ENCODE data around the gene RMI1.
A peak's percentile ranks its signal among the peaks of the same experiment; 100 is the strongest.

Gene RMI1

GRCh38 chr9:83956436-83957247 lies 24.0 kb upstream of the RMI1 start:
- Histone ChIP-seq H3K9ac (ENCODE audit: low read length) (peak overlapping the region; percentile 90), H3K4me2 (ENCODE audit: low read length) (peak overlapping the region; percentile 90), H3K4me1 (ENCODE audit: low read length) (peaks cover 10% of the 10 kb centered on the region)

GRCh38 chr9:83957248-83957513 lies 23.4 kb upstream of the RMI1 start:
- no peaks in the 10 kb centered on the region for H3K9me3 ChIP-seq (ENCODE audit: insufficient read depth, low read length)
- H3K36me3 ChIP-seq (replicated peaks; ENCODE audit: low read depth, low read length), result peaks cover under 1% of the 10 kb centered on the region
- no peaks in the 10 kb centered on the region for H4K20me1 ChIP-seq (ENCODE audit: insufficient read depth, low read length)
- H3K4me2 ChIP-seq (ENCODE audit: low read length), result peak overlapping the region; percentile 90
- H3K27ac ChIP-seq (ENCODE audit: low read length), result peak overlapping the region; percentile 53
- peak overlapping the region; percentile 81 for H3K4me3 ChIP-seq (ENCODE audit: low read length)
- peaks cover 12% of the 10 kb centered on the region; the same call in 1 of the 2 replicates for H3K79me2 ChIP-seq (ENCODE audit: low read length)
- H3K9ac ChIP-seq (ENCODE audit: low read length), result peak overlapping the region; percentile 90
- no peak for TF ChIP-seq EZH2phosphoT487 (IDR thresholded peaks at IDR 0.05; ENCODE audit: low read depth)
- no peak for TF ChIP-seq CTCF (IDR thresholded peaks at IDR 0.05; ENCODE audit: low read depth, low read length)
- peak overlapping the region; percentile 86 for H2AFZ ChIP-seq (ENCODE audit: low read depth, low read length)
- H3K27me3 ChIP-seq (ENCODE audit: low read depth, low read length), result no peaks in the 10 kb centered on the region
- peaks cover 10% of the 10 kb centered on the region for H3K4me1 ChIP-seq (ENCODE audit: low read length)

More at GRCh38 chr9:83956436-83957247, 24.0 kb upstream of the RMI1 start:
- H4K20me1 ChIP-seq (ENCODE audit: insufficient read depth, low read length), result no peaks in the 10 kb centered on the region
- TF ChIP-seq EZH2phosphoT487 (IDR thresholded peaks at IDR 0.05; ENCODE audit: low read depth) (no peak), CTCF (IDR thresholded peaks at IDR 0.05; ENCODE audit: low read depth, low read length) (no peak)
- H3K27ac ChIP-seq (ENCODE audit: low read length), result peak overlapping the region; percentile 53
- no peaks in the 10 kb centered on the region for H3K27me3 ChIP-seq (ENCODE audit: low read depth, low read length)
- no peaks in the 10 kb centered on the region for H3K9me3 ChIP-seq (ENCODE audit: insufficient read depth, low read length)
- H2AFZ ChIP-seq (ENCODE audit: low read depth, low read length), result peak overlapping the region; percentile 86
- peak overlapping the region; percentile 81 for H3K4me3 ChIP-seq (ENCODE audit: low read length)
- H3K79me2 ChIP-seq (ENCODE audit: low read length), result peaks cover 12% of the 10 kb centered on the region; the same call in 1 of the 2 replicates
- peaks cover 3% of the 10 kb centered on the region for H3K36me3 ChIP-seq (replicated peaks; ENCODE audit: low read depth, low read length)

GRCh38 chr9:83959061-83959460 lies 21.5 kb upstream of the RMI1 start:
- Histone ChIP-seq H3K27ac (ENCODE audit: low read length) (no peak overlapping the region), H3K4me2 (ENCODE audit: low read length) (no peak overlapping the region), H3K36me3 (replicated peaks; ENCODE audit: low read depth, low read length) (no peaks in the 10 kb centered on the region), H3K4me1 (ENCODE audit: low read length) (peaks cover 10% of the 10 kb centered on the region), H3K27me3 (ENCODE audit: low read depth, low read length) (no peaks in the 10 kb centered on the region), H2AFZ (ENCODE audit: low read depth, low read length) (no peak overlapping the region), H3K4me3 (ENCODE audit: low read length) (no peak overlapping the region), H3K9ac (ENCODE audit: low read length) (no peak overlapping the region), H4K20me1 (ENCODE audit: insufficient read depth, low read length) (no peaks in the 10 kb centered on the region), H3K9me3 (ENCODE audit: insufficient read depth, low read length) (no peaks in the 10 kb centered on the region), H3K79me2 (ENCODE audit: low read length) (peaks cover 12% of the 10 kb centered on the region; the same call in 1 of the 2 replicates)
- TF ChIP-seq CTCF (IDR thresholded peaks at IDR 0.05; ENCODE audit: low read depth, low read length) (no peak), EZH2phosphoT487 (IDR thresholded peaks at IDR 0.05; ENCODE audit: low read depth) (no peak)

- Histone ChIP-seq H3K4me2 (ENCODE audit: low read length) (no peak overlapping the region), H2AFZ (ENCODE audit: low read depth, low read length) (no peak overlapping the region), H3K9me3 (ENCODE audit: insufficient read depth, low read length) (no peaks in the 10 kb centered on the region), H3K4me1 (ENCODE audit: low read length) (peaks cover 4% of the 10 kb centered on the region; the same call in 1 of the 2 replicates), H4K20me1 (ENCODE audit: insufficient read depth, low read length) (peaks cover 6% of the 10 kb centered on the region; the same call in 1 of the 2 replicates), H3K79me2 (ENCODE audit: low read length) (peaks cover 4% of the 10 kb centered on the region; the same call in 1 of the 2 replicates), H3K4me3 (ENCODE audit: low read length) (no peak overlapping the region), H3K27me3 (ENCODE audit: low read depth, low read length) (no peaks in the 10 kb centered on the region), H3K9ac (ENCODE audit: low read length) (no peak overlapping the region), H3K27ac (ENCODE audit: low read length) (no peak overlapping the region), H3K36me3 (replicated peaks; ENCODE audit: low read depth, low read length) (no peaks in the 10 kb centered on the region)
- TF ChIP-seq CTCF (IDR thresholded peaks at IDR 0.05; ENCODE audit: low read depth, low read length) (no peak), EZH2phosphoT487 (IDR thresholded peaks at IDR 0.05; ENCODE audit: low read depth) (no peak)
Observed at GRCh38 chr9:83960991-83961390, 19.6 kb upstream of the RMI1 start.
